ENCODE data around the gene SSX2IP. TPM values are rescaled to one million over a fixed set of nuclear protein-coding genes. Genes with fewer than 3 reads are reported as not detected.
A peak's percentile ranks its signal among the peaks of the same experiment; 100 is the strongest.

The SSX2IP gene
- total RNA-seq, 2 experiments from 2014 or later: 10.0 to 12.7 TPM

DNA sequence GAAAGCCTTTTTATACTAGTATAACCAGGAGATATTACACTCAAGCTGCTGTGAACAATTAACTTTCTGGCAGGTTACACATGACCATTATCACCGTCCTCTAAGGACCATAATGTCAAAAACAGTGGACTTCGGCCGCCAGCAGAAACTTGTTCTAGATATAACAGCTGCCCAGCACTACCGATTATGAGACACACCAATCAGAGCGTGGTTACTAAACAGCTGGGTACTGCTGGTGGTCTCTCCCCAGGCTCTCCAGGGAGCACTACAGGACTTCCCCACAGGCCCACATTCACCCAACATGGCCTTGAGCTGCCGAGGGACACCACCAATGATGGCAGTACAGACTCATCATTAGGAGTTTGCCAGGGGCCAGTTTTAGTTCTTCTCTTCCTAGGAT, 58.1 kb downstream of the SSX2IP start:
- intact Hi-C loops (cut with micrococcal nuclease): no loop called here
- Mint-ChIP-seq H3K36me3 (ENCODE audit: low read depth) (no peaks in the 10 kb centered on the region), H3K4me3 (no peak overlapping the region), H3K27ac (no peak overlapping the region), H3K9me3 (no peaks in the 10 kb centered on the region), H3K27me3 (peaks cover 4% of the 10 kb centered on the region), H3K4me1 (ENCODE audit: low read depth) (peaks cover 9% of the 10 kb centered on the region)
- DNase-seq (no peak), ATAC-seq (no peak)
- CTCF ChIA-PET: interaction anchor here (0.7 to 1.7 kb wide), 2 partner anchors 57 to 122 kb away, joined by 4 read pairs; no protein-coding TSS in a partner anchor
- POLR2A ChIA-PET: no interaction called here
- TF ChIP-seq, protein P1, sequence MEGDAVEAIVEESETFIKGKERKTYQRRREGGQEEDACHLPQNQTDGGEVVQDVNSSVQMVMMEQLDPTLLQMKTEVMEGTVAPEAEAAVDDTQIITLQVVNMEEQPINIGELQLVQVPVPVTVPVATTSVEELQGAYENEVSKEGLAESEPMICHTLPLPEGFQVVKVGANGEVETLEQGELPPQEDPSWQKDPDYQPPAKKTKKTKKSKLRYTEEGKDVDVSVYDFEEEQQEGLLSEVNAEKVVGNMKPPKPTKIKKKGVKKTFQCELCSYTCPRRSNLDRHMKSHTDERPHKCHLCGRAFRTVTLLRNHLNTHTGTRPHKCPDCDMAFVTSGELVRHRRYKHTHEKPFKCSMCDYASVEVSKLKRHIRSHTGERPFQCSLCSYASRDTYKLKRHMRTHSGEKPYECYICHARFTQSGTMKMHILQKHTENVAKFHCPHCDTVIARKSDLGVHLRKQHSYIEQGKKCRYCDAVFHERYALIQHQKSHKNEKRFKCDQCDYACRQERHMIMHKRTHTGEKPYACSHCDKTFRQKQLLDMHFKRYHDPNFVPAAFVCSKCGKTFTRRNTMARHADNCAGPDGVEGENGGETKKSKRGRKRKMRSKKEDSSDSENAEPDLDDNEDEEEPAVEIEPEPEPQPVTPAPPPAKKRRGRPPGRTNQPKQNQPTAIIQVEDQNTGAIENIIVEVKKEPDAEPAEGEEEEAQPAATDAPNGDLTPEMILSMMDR (IDR thresholded peaks at IDR 0.05): no peak

DNA sequence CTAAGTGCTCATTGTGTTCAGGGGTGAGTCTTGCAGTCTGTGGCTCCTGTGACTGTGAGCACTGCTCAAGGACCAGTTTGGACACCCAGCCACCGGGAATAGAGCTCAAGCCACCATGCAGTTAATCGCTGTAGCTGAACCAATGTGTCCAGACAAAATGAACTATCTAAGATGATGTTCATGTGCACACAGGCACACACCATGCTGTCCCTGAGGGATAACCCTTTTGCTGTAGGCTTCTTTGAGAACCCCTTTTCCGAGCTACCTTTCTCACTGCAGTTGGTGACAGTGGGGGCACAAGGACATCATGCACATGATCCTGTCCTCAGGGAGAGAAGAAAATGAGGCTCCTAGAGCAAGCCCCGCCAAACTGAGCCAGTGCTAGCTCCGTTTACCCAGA, 65.4 kb downstream of the SSX2IP start:
- ATAC-seq (no peak), DNase-seq (no peak)
- Mint-ChIP-seq H3K9me3 (no peaks in the 10 kb centered on the region), H3K4me1 (ENCODE audit: low read depth) (peaks cover 13% of the 10 kb centered on the region), H3K27me3 (peaks cover 8% of the 10 kb centered on the region), H3K27ac (no peak overlapping the region), H3K4me3 (no peak overlapping the region), H3K36me3 (ENCODE audit: low read depth) (no peaks in the 10 kb centered on the region)
- CTCF ChIA-PET: interaction anchor here (0.7 to 5.1 kb wide), 6 partner anchors 43 to 719 kb away, joined by 3 to 25 read pairs (median 4); no protein-coding TSS in a partner anchor
- TF ChIP-seq, protein P1 (IDR thresholded peaks at IDR 0.05): no peak
- intact Hi-C loops (cut with micrococcal nuclease): loop anchor here (5.0 kb wide), 1 partner anchor 127 kb away; no protein-coding TSS in a partner anchor
- POLR2A ChIA-PET: no interaction called here

DNA sequence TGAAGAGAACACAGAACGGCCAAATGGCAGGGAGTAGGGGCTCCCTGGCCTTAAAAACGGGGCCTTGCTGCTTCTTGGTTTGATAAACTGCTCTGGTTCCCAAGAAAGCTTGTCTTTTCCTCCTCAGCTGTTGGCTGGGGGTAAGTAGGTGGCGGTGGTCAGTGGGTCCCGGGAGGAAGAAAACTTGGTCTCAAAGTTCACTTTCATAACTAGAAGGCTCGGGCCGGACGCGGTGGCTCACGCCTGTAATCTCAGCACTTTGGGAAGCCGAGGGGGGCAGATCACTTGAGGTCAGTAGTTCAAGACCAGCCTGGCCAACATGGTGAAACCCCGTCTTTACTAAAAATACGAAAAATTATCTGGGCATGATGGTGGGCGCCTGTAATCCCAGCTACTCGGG, 68.7 kb downstream of the SSX2IP start:
- peaks cover 21% of the 10 kb centered on the region for H3K4me1 Mint-ChIP-seq (ENCODE audit: low read depth)
- no peak for DNase-seq
- TF ChIP-seq, protein P1 (IDR thresholded peaks at IDR 0.05): no peak
- H3K36me3 Mint-ChIP-seq (ENCODE audit: low read depth): no peaks in the 10 kb centered on the region
- peaks cover 4% of the 10 kb centered on the region for H3K27me3 Mint-ChIP-seq
- CTCF ChIA-PET: interaction anchor here (0.9 to 5.1 kb wide), 8 partner anchors 13 to 183 kb away, joined by 3 to 25 read pairs (median 9); partner anchors contain the start of genes GNG5, RPF1 and SPATA1
- intact Hi-C loops (cut with micrococcal nuclease): loop anchor here (2.0 to 5.0 kb wide), 2 partner anchors 131 to 179 kb away; no protein-coding TSS in a partner anchor
- no peaks in the 10 kb centered on the region for H3K9me3 Mint-ChIP-seq
- H3K27ac Mint-ChIP-seq: no peak overlapping the region
- no peak for ATAC-seq
- POLR2A ChIA-PET: no interaction called here
- no peak overlapping the region for H3K4me3 Mint-ChIP-seq

DNA sequence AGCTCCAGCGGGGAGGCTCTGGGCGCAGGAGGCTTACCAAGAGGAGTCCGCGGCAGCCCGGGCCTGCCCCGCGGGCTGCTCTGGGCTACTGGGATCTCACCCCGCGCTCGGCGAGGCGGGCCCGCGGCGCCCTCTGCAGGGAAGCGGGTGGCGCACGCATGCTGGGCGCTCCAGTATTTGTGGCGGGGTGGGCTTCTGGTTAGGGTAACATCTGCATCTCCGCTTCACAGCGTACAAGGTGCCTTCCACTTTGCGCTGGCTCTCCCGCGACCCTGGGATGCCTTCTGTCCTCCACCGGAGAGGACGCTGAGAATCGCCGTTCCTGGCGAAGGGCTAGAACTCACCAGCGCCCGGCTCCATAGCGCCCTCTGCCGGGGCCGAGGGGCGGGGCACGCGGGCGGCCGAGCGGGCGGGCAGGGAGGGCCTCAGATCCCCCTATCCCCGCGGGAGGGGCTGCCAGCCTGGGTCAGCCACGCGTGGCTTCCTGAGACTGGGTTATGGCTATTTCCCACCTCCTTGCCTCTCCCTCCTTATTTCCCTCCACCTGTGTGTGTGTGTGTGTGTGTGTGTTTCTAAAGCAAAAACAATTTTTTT, 69.4 kb downstream of the SSX2IP start:
- POLR2A ChIA-PET: interaction anchor here (0.6 to 1.2 kb wide), 3 partner anchors 117 to 477 kb away, joined by 3 read pairs; partner anchors contain the start of gene PRKACB
- DNase-seq (peak; percentile 84), ATAC-seq (peak; percentile 92)
- Mint-ChIP-seq H3K4me1 (ENCODE audit: low read depth) (peaks cover 21% of the 10 kb centered on the region), H3K9me3 (no peaks in the 10 kb centered on the region), H3K27ac (peak overlapping the region; percentile 94), H3K36me3 (ENCODE audit: low read depth) (no peaks in the 10 kb centered on the region), H3K27me3 (no peaks in the 10 kb centered on the region), H3K4me3 (peak overlapping the region; percentile 83)
- CTCF ChIA-PET: interaction anchor here (0.6 to 3.4 kb wide), 48 partner anchors 9 to 543 kb away, joined by 3 to 29 read pairs (median 4); partner anchors contain the start of genes CTBS, GNG5, PRKACB and RPF1
- TF ChIP-seq, protein P1 (IDR thresholded peaks at IDR 0.05): peak; percentile 100
- intact Hi-C loops (cut with micrococcal nuclease): loop anchor here (2.0 to 5.0 kb wide), 2 partner anchors 131 to 178 kb away; no protein-coding TSS in a partner anchor

Data from activated CD8-positive, alpha-beta T cell treated with anti-CD3 and anti-CD28 coated beads for 36 hours (primary cell).